GM19099 (cell line): Measurements from ENCODE around the gene MED6.

Source experiments
- POLR2A ChIP-seq: IDR thresholded peaks from 3 replicates; pipeline ENCODE4 v1.6.1; 2011; ENCODE audit warnings: low read depth; ENCODE audit not compliant: insufficient read length; ENCODE audit errors: extremely low read depth

The MED6 gene

GRCh38 chr14:70618314-70618713, 17.9 kb upstream of the MED6 start:
- no peak for TF ChIP-seq POLR2A

- no peak for TF ChIP-seq POLR2A
Observed at GRCh38 chr14:70616646-70617045, 16.2 kb upstream of the MED6 start.

GRCh38 chr14:70611216-70611615, 10.8 kb upstream of the MED6 start:
- TF ChIP-seq POLR2A, result no peak

GRCh38 chr14:70602254-70602653, 1.8 kb upstream of the MED6 start:
- no peak for TF ChIP-seq POLR2A

GRCh38 chr14:70601162-70601561, 707 bp upstream of the MED6 start:
- TF ChIP-seq POLR2A, result no peak

- TF ChIP-seq POLR2A, result no peak
Observed at GRCh38 chr14:70599345-70599744, 1.1 kb downstream of the MED6 start.

GRCh38 chr14:70597731-70598130, 2.7 kb downstream of the MED6 start:
- TF ChIP-seq POLR2A, result no peak

- no peak for TF ChIP-seq POLR2A
Observed at GRCh38 chr14:70595443-70596185, 4.8 kb downstream of the MED6 start.

- TF ChIP-seq POLR2A, result no peak
Observed at GRCh38 chr14:70594461-70594860, 6.0 kb downstream of the MED6 start.

- TF ChIP-seq POLR2A, result no peak
Observed at GRCh38 chr14:70585231-70585630, 15.2 kb downstream of the MED6 start.

- no peak for TF ChIP-seq POLR2A
Observed at GRCh38 chr14:70576891-70577290, 23.6 kb downstream of the MED6 start.

GRCh38 chr14:70573050-70573449, 27.4 kb downstream of the MED6 start:
- TF ChIP-seq POLR2A, result no peak

- TF ChIP-seq POLR2A, result no peak
Observed at GRCh38 chr14:70571139-70571538, 29.3 kb downstream of the MED6 start.

GRCh38 chr14:70567791-70568190, 32.7 kb downstream of the MED6 start:
- no peak for TF ChIP-seq POLR2A

GRCh38 chr14:70563869-70564268, 36.6 kb downstream of the MED6 start:
- TF ChIP-seq POLR2A, result no peak

- no peak for TF ChIP-seq POLR2A
Observed at GRCh38 chr14:70563417-70563816, 37.0 kb downstream of the MED6 start.

GRCh38 chr14:70558356-70558755, 42.1 kb downstream of the MED6 start:
- TF ChIP-seq POLR2A, result no peak
